Testis (tissue), 2 donors: Measurements from ENCODE around the gene VSX1.

Experiments
- POLR2A ChIP-seq: fragments of 450-650 bp; IDR thresholded peaks from one replicate; pipeline ENCODE4 v1.6.1; 2017; ENCODE audit warnings: antibody characterized with exemption, mild to moderate bottlenecking, moderate library complexity
- TF ChIP-seq, protein P1 (sequence below), 3 experiments: fragments of 450-650 bp in 2 of 3; fragments of 200-600 bp in 1 of 3; sonication (generic) in 1 of 3; IDR thresholded peaks; one replicate each; pipeline ENCODE4 v1.5.1; 2016 to 2019; ENCODE audit warnings: antibody characterized with exemption in 3 of 3, mild to moderate bottlenecking in 2 of 3, moderate library complexity in 1 of 3

GRCh38 chr20:25061821-25062530 lies 20.0 kb downstream of the VSX1 start:
- TF ChIP-seq, protein P1, sequence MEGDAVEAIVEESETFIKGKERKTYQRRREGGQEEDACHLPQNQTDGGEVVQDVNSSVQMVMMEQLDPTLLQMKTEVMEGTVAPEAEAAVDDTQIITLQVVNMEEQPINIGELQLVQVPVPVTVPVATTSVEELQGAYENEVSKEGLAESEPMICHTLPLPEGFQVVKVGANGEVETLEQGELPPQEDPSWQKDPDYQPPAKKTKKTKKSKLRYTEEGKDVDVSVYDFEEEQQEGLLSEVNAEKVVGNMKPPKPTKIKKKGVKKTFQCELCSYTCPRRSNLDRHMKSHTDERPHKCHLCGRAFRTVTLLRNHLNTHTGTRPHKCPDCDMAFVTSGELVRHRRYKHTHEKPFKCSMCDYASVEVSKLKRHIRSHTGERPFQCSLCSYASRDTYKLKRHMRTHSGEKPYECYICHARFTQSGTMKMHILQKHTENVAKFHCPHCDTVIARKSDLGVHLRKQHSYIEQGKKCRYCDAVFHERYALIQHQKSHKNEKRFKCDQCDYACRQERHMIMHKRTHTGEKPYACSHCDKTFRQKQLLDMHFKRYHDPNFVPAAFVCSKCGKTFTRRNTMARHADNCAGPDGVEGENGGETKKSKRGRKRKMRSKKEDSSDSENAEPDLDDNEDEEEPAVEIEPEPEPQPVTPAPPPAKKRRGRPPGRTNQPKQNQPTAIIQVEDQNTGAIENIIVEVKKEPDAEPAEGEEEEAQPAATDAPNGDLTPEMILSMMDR (IDR thresholded peaks at IDR 0.05) = no peak
- no peak for TF ChIP-seq POLR2A
